Stimulated activated CD8-positive, alpha-beta memory T cell treated with anti-CD3 and anti-CD28 coated beads, Interleukin-7, amount 100 ng/mL, for 24 hours (primary cell): ENCODE measurements around the gene SPEM3.

Source experiments
- DNase-seq: peaks from one replicate; pipeline ENCODE4 v3.0.0-alpha.2; 2020; ENCODE audit warnings: low read depth

The SPEM3 gene

GRCh38 chr17:7421186-7421585 is 7.5 kb upstream of the SPEM3 start:
- DNase-seq, result no peak

GRCh38 chr17:7423679-7424078 is 5.0 kb upstream of the SPEM3 start:
- no peak for DNase-seq

- no peak for DNase-seq
Measured at GRCh38 chr17:7425316-7425715, 3.3 kb upstream of the SPEM3 start, which contains the start of gene SPEM2. SPEM2 (plus strand) TSS chr17:7425616; CDS start chr17:7425689, 73 bp downstream.

- no peak for DNase-seq
Measured at GRCh38 chr17:7425756-7426155, 2.9 kb upstream of the SPEM3 start.

- DNase-seq, result no peak
Measured at GRCh38 chr17:7426203-7426863, 2.3 kb upstream of the SPEM3 start.

GRCh38 chr17:7426896-7427489 is 1.7 kb upstream of the SPEM3 start:
- DNase-seq, result no peak

GRCh38 chr17:7427549-7427948 is 1.1 kb upstream of the SPEM3 start:
- no peak for DNase-seq

GRCh38 chr17:7429722-7430121 is 1.1 kb downstream of the SPEM3 start:
- DNase-seq, result no peak

- DNase-seq, result no peak
Measured at GRCh38 chr17:7431231-7431630, 2.6 kb downstream of the SPEM3 start.

GRCh38 chr17:7432296-7432695 is 3.6 kb downstream of the SPEM3 start:
- DNase-seq, result no peak

- no peak for DNase-seq
Measured at GRCh38 chr17:7435676-7436555, 7.3 kb downstream of the SPEM3 start.

- DNase-seq, result peak; percentile 31
Measured at GRCh38 chr17:7436556-7437368, 8.1 kb downstream of the SPEM3 start.

- no peak for DNase-seq
Measured at GRCh38 chr17:7437369-7437863, 8.8 kb downstream of the SPEM3 start.

GRCh38 chr17:7437950-7438614 is 9.4 kb downstream of the SPEM3 start:
- no peak for DNase-seq

- no peak for DNase-seq
Measured at GRCh38 chr17:7438656-7439460, 10.2 kb downstream of the SPEM3 start.

GRCh38 chr17:7439462-7440112 is 10.9 kb downstream of the SPEM3 start, which contains the start of gene FGF11:
FGF11 (plus strand) TSS chr17:7439512; CDS start chr17:7439621, 109 bp downstream.
- DNase-seq, result no peak

GRCh38 chr17:7440113-7440833 is 11.6 kb downstream of the SPEM3 start:
- no peak for DNase-seq

- DNase-seq, result no peak
Measured at GRCh38 chr17:7440834-7441195, 12.2 kb downstream of the SPEM3 start.

- no peak for DNase-seq
Measured at GRCh38 chr17:7441266-7441665, 12.6 kb downstream of the SPEM3 start.
